Panc1 (cell line): Measurements from ENCODE around the gene SUGP1.
"Not testable (repeated sequence)": the region's sequence is repeated elsewhere in the genome, so short reads cannot be mapped to it uniquely, and the experiment has no call there.

Experiments used
- POLR2AphosphoS5 ChIP-seq: IDR thresholded peaks from 2 replicates; pipeline ENCODE4 v1.6.1; 2012; ENCODE audit warnings: mild to moderate bottlenecking, low read depth, low read length, moderate library complexity
- SIN3A ChIP-seq: IDR thresholded peaks from 2 replicates; pipeline ENCODE4 v1.6.1; 2012; ENCODE audit warnings: low read depth, mild to moderate bottlenecking, low read length, moderate library complexity, borderline replicate concordance; ENCODE audit not compliant: insufficient read depth
- TCF7L2 ChIP-seq: IDR thresholded peaks from 2 replicates; pipeline ENCODE4 v1.6.1; 2011; ENCODE audit warnings: mild to moderate bottlenecking, low read depth, low read length, inconsistent platforms
- TF ChIP-seq, protein P1 (sequence below): fragments of 450-650 bp; IDR thresholded peaks from 2 replicates; pipeline ENCODE4 v1.5.1; 2017; ENCODE audit warnings: mild to moderate bottlenecking
- TF ChIP-seq, protein P2 (sequence below), 2 experiments: IDR thresholded peaks; 2 replicates each; pipeline ENCODE4 v1.6.1; 2011 to 2012; ENCODE audit warnings: low read depth in 2 of 2, control low read depth in 1 of 2, low read length in 1 of 2, mild to moderate bottlenecking in 1 of 2, moderate library complexity in 1 of 2; ENCODE audit not compliant: insufficient read depth in 1 of 2

DNA sequence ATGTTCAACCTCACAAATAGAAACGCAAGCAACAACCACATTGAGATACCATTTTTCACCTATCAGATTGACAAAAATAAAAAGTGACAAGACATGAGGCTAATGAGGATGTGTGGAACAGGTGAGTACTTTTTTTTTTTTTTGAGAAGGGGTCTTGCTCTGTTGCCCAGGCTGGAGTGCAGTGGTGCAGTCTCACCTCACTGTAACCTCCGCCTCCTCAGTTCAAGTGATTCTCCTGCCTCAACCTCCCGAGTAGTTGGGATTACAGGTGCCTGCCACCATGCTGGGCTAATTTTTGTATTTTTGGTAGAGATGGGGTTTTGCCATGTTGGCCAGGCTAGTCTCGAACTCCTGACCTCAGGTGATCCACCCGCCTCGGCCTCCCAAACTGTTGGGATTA, 66.9 kb downstream of the SUGP1 start:
- TF ChIP-seq, protein P1, sequence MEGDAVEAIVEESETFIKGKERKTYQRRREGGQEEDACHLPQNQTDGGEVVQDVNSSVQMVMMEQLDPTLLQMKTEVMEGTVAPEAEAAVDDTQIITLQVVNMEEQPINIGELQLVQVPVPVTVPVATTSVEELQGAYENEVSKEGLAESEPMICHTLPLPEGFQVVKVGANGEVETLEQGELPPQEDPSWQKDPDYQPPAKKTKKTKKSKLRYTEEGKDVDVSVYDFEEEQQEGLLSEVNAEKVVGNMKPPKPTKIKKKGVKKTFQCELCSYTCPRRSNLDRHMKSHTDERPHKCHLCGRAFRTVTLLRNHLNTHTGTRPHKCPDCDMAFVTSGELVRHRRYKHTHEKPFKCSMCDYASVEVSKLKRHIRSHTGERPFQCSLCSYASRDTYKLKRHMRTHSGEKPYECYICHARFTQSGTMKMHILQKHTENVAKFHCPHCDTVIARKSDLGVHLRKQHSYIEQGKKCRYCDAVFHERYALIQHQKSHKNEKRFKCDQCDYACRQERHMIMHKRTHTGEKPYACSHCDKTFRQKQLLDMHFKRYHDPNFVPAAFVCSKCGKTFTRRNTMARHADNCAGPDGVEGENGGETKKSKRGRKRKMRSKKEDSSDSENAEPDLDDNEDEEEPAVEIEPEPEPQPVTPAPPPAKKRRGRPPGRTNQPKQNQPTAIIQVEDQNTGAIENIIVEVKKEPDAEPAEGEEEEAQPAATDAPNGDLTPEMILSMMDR, result not testable (repeated sequence)
- not testable (repeated sequence) for TF ChIP-seq TCF7L2, POLR2AphosphoS5, SIN3A
- TF ChIP-seq, protein P2, sequence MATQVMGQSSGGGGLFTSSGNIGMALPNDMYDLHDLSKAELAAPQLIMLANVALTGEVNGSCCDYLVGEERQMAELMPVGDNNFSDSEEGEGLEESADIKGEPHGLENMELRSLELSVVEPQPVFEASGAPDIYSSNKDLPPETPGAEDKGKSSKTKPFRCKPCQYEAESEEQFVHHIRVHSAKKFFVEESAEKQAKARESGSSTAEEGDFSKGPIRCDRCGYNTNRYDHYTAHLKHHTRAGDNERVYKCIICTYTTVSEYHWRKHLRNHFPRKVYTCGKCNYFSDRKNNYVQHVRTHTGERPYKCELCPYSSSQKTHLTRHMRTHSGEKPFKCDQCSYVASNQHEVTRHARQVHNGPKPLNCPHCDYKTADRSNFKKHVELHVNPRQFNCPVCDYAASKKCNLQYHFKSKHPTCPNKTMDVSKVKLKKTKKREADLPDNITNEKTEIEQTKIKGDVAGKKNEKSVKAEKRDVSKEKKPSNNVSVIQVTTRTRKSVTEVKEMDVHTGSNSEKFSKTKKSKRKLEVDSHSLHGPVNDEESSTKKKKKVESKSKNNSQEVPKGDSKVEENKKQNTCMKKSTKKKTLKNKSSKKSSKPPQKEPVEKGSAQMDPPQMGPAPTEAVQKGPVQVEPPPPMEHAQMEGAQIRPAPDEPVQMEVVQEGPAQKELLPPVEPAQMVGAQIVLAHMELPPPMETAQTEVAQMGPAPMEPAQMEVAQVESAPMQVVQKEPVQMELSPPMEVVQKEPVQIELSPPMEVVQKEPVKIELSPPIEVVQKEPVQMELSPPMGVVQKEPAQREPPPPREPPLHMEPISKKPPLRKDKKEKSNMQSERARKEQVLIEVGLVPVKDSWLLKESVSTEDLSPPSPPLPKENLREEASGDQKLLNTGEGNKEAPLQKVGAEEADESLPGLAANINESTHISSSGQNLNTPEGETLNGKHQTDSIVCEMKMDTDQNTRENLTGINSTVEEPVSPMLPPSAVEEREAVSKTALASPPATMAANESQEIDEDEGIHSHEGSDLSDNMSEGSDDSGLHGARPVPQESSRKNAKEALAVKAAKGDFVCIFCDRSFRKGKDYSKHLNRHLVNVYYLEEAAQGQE (IDR thresholded peaks at IDR 0.05; ENCODE audit: insufficient read depth in 1 of 2, low read depth in 2 of 2, low read length in 1 of 2), result not testable (repeated sequence)
